ENCODE data around the gene APCDD1L. TPM values are rescaled to one million over a fixed set of nuclear protein-coding genes. Genes with fewer than 3 reads are reported as not detected.

APCDD1L gene
- total RNA-seq, 4 donors from 2014 or later: 0.59 to 2.1 (median 1.1) TPM; not detected in 1

- peaks cover 0 to 13% of the 10 kb centered on the region in 2 donors for H3K9me3 ChIP-seq
- no peaks in the 10 kb centered on the region for H3K36me3 ChIP-seq
- no peak overlapping the region for H3K27ac ChIP-seq
- no peak for DNase-seq
- no peak overlapping the region for H3K4me3 ChIP-seq
- intact Hi-C loops (cut with DNase I; ENCODE audit: low total_unique reads): no loop called here
- TF ChIP-seq, protein P1, sequence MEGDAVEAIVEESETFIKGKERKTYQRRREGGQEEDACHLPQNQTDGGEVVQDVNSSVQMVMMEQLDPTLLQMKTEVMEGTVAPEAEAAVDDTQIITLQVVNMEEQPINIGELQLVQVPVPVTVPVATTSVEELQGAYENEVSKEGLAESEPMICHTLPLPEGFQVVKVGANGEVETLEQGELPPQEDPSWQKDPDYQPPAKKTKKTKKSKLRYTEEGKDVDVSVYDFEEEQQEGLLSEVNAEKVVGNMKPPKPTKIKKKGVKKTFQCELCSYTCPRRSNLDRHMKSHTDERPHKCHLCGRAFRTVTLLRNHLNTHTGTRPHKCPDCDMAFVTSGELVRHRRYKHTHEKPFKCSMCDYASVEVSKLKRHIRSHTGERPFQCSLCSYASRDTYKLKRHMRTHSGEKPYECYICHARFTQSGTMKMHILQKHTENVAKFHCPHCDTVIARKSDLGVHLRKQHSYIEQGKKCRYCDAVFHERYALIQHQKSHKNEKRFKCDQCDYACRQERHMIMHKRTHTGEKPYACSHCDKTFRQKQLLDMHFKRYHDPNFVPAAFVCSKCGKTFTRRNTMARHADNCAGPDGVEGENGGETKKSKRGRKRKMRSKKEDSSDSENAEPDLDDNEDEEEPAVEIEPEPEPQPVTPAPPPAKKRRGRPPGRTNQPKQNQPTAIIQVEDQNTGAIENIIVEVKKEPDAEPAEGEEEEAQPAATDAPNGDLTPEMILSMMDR (IDR thresholded peaks at IDR 0.05): no peak
- TF ChIP-seq POLR2A (IDR thresholded peaks at IDR 0.05): no peak
- H3K27me3 ChIP-seq: no peaks in the 10 kb centered on the region
- no peaks in the 10 kb centered on the region for H3K4me1 ChIP-seq
Measured at GRCh38 chr20:58526411-58526810, 11.2 kb upstream of the APCDD1L start.

DNA sequence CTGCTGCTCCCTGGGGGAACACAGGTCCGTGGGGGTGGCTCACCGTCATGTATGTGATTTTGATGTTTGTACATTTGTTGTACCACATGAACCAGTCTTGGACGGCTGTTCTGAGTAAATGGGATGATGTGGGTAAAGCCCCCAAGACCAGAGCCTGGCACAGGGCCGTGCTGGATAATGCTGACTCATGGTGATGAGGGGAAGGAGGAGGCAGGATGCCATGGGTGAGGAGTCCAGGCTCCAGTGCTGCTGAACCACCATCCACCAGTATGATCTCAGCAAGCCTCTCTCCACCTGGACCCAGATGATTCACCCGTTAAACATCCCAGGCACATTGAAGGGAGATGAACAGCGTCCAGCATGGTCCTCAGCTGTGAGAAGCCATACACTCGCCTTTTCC is 9.6 kb upstream of the APCDD1L start:
- TF ChIP-seq, protein P1 (IDR thresholded peaks at IDR 0.05): no peak
- no peak for TF ChIP-seq POLR2A (IDR thresholded peaks at IDR 0.05)
- Histone ChIP-seq H3K4me3 (no peak overlapping the region), H3K9me3 (peaks cover 0 to 11% of the 10 kb centered on the region in 2 donors), H3K36me3 (no peaks in the 10 kb centered on the region), H3K27ac (no peak overlapping the region), H3K4me1 (no peaks in the 10 kb centered on the region), H3K27me3 (no peaks in the 10 kb centered on the region)
- DNase-seq: no peak
- intact Hi-C loops (cut with DNase I; ENCODE audit: low total_unique reads): no loop called here

- Histone ChIP-seq H3K27ac (no peak overlapping the region), H3K4me1 (no peaks in the 10 kb centered on the region), H3K36me3 (no peaks in the 10 kb centered on the region), H3K4me3 (no peak overlapping the region), H3K9me3 (peaks cover 0 to 11% of the 10 kb centered on the region in 2 donors), H3K27me3 (no peaks in the 10 kb centered on the region)
- TF ChIP-seq, protein P1 (IDR thresholded peaks at IDR 0.05): no peak
- no peak for TF ChIP-seq POLR2A (IDR thresholded peaks at IDR 0.05)
- intact Hi-C loops (cut with DNase I; ENCODE audit: low total_unique reads): no loop called here
- no peak for DNase-seq
Measured at GRCh38 chr20:58523971-58524315, 8.7 kb upstream of the APCDD1L start.

- Histone ChIP-seq H3K36me3 (no peaks in the 10 kb centered on the region), H3K27me3 (no peaks in the 10 kb centered on the region), H3K4me3 (no peak overlapping the region), H3K9me3 (peaks cover 0 to 11% of the 10 kb centered on the region in 2 donors), H3K4me1 (no peaks in the 10 kb centered on the region), H3K27ac (no peak overlapping the region)
- TF ChIP-seq, protein P1 (IDR thresholded peaks at IDR 0.05): no peak
- no peak for TF ChIP-seq POLR2A (IDR thresholded peaks at IDR 0.05)
- no peak for DNase-seq
- intact Hi-C loops (cut with DNase I; ENCODE audit: low total_unique reads): no loop called here
Measured at GRCh38 chr20:58523072-58523970, 8.1 kb upstream of the APCDD1L start.

DNA sequence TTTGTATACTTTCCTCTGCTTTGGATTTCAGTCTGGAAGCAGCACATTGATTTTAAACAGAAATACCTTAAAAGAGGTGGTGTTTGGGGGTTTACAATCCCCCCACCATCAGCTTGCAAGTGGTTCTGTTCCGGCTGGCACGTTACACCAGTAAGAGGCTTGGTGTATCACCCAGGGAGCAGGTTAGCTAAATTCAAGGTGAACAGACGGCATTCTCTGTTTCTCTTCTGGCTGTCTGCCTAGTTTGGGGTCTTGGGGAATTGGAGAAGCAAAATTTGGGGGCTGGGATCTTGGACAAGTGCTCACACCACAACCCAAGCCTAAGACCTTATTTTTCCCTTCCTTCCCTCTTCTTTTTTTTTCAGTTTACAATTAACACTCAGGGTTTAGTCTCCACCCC is 7.5 kb upstream of the APCDD1L start:
- no peak overlapping the region for H3K4me3 ChIP-seq
- H3K9me3 ChIP-seq: peaks cover 0 to 11% of the 10 kb centered on the region in 2 donors
- intact Hi-C loops (cut with DNase I; ENCODE audit: low total_unique reads): no loop called here
- no peak for DNase-seq
- no peaks in the 10 kb centered on the region for H3K4me1 ChIP-seq
- H3K27ac ChIP-seq: no peak overlapping the region
- H3K27me3 ChIP-seq: no peaks in the 10 kb centered on the region
- TF ChIP-seq, protein P1 (IDR thresholded peaks at IDR 0.05): no peak
- no peak for TF ChIP-seq POLR2A (IDR thresholded peaks at IDR 0.05)
- H3K36me3 ChIP-seq: no peaks in the 10 kb centered on the region

Data from uterus (tissue), 4 donors.